GM23248 (cell line): ENCODE results near the gene ANKS1B. TPM values are rescaled to one million over a fixed set of nuclear protein-coding genes. Genes with fewer than 3 reads are reported as not detected.

Source experiments
- DNase-seq: peaks from one replicate; pipeline ENCODE4 v3.0.0-alpha.2; 2015
- H2AFZ ChIP-seq: fragments of 200-600 bp; sonication (generic); 2 replicates; pipeline ENCODE4 v1.6.1; 2016; ENCODE audit warnings: antibody characterized with exemption
- H3F3A ChIP-seq: fragments of 200-600 bp; sonication (generic); 2 replicates; pipeline ENCODE4 v1.6.1; 2016; ENCODE audit warnings: mild to moderate bottlenecking, antibody characterized with exemption, mixed run types; ENCODE audit not compliant: insufficient read depth
- H3K27ac ChIP-seq: fragments of 200-600 bp; sonication (generic); 2 replicates; pipeline ENCODE4 v1.5.1; 2016; ENCODE audit warnings: mild to moderate bottlenecking
- H3K27me3 ChIP-seq: fragments of 200-600 bp; sonication (generic); replicated peaks from 2 replicates; pipeline ENCODE4 v1.6.1; 2016; ENCODE audit warnings: mild to moderate bottlenecking; ENCODE audit not compliant: insufficient read depth
- H3K36me3 ChIP-seq: fragments of 200-600 bp; sonication (generic); 2 replicates; pipeline ENCODE4 v1.6.1; 2016; ENCODE audit warnings: low read depth, mild to moderate bottlenecking
- H3K4me1 ChIP-seq: fragments of 200-600 bp; sonication (generic); 2 replicates; pipeline ENCODE4 v1.6.1; 2016; ENCODE audit warnings: mild to moderate bottlenecking; ENCODE audit not compliant: insufficient read depth
- H3K4me2 ChIP-seq: fragments of 200-600 bp; sonication (generic); one replicate; pipeline ENCODE4 v1.6.1; 2016; ENCODE audit warnings: mild to moderate bottlenecking; ENCODE audit not compliant: unreplicated experiment
- H3K4me3 ChIP-seq: fragments of 200-600 bp; sonication (generic); 2 replicates; pipeline ENCODE4 v1.5.1; 2016; ENCODE audit warnings: mild to moderate bottlenecking
- H3K79me2 ChIP-seq: fragments of 200-600 bp; sonication (generic); 2 replicates; pipeline ENCODE4 v1.6.1; 2016; ENCODE audit warnings: mild to moderate bottlenecking; ENCODE audit not compliant: insufficient read depth
- H3K9ac ChIP-seq: fragments of 200-600 bp; sonication (generic); 2 replicates; pipeline ENCODE4 v1.6.1; 2016; ENCODE audit warnings: mild to moderate bottlenecking
- H3K9me2 ChIP-seq: fragments of 200-600 bp; sonication (generic); 2 replicates; pipeline ENCODE4 v1.6.1; 2016; ENCODE audit warnings: mixed run types, mild to moderate bottlenecking, moderate library complexity; ENCODE audit not compliant: insufficient read depth
- H3K9me3 ChIP-seq: fragments of 200-600 bp; sonication (generic); one replicate; pipeline ENCODE4 v1.6.1; 2017; ENCODE audit warnings: low read depth
- H4K20me1 ChIP-seq: fragments of 200-600 bp; sonication (generic); 2 replicates; pipeline ENCODE4 v1.6.0; 2016; ENCODE audit not compliant: insufficient read depth
- EZH2 ChIP-seq: fragments of 200-600 bp; sonication (generic); IDR thresholded peaks from 2 replicates; pipeline ENCODE4 v1.6.1; 2018; ENCODE audit warnings: antibody characterized with exemption, mild to moderate bottlenecking; ENCODE audit not compliant: insufficient read depth, poor library complexity, severe bottlenecking
- EZH2phosphoT487 ChIP-seq: fragments of 200-600 bp; sonication (generic); IDR thresholded peaks from 2 replicates; pipeline ENCODE4 v1.6.1; 2018; ENCODE audit warnings: antibody characterized with exemption, moderate library complexity, mild to moderate bottlenecking, low read depth; ENCODE audit not compliant: insufficient read depth
- WGBS, 2 experiments: methylation state at CpG; one replicate each; pipeline ENCODE4 v1.1.6; 2015 to 2017; ENCODE audit warnings: low lambda C conversion rate in 2 of 2, low coverage in 1 of 2; ENCODE audit errors: missing lambda C conversion rate in 2 of 2; 5-methylcytosine and 5-hydroxymethylcytosine counted together
- in situ Hi-C: fragments of 300-500 bp; cut with MboI; formaldehyde crosslinking; loops from 2 replicates; pipeline ENCODE4 v1.15.0; 2020
- polyA plus RNA-seq: library from polyadenylated mRNA; unstranded; fragments of >200 nt; fragmentation: Nextera tagmentation; extraction: Ambion mirVana; gene quantifications from 2 replicates; pipeline ENCODE4 v1.2.1, GENCODE V29; 2016
- total RNA-seq: library from RNA; depleted of rRNA; stranded (reverse); fragments of >200 nt; shearing (Covaris generic); gene quantifications from 2 replicates; pipeline ENCODE4 v1.2.3, GENCODE V29; 2014

ANKS1B gene
- total and polyA plus RNA-seq, 2 experiments from 2014 or later: not detected

GRCh38 chr12:99131751-99132199, 853.0 kb downstream of the ANKS1B start:
- Histone ChIP-seq H3K27me3 (no peaks in the 10 kb centered on the region), H3F3A (no peaks in the 10 kb centered on the region), H3K9ac (no peak overlapping the region), H3K9me2 (no peaks in the 10 kb centered on the region), H3K79me2 (no peaks in the 10 kb centered on the region), H3K4me3 (no peak overlapping the region), H3K27ac (no peak overlapping the region), H3K4me1 (no peaks in the 10 kb centered on the region), H2AFZ (no peak overlapping the region), H3K9me3 (no peaks in the 10 kb centered on the region), H4K20me1 (no peaks in the 10 kb centered on the region), H3K4me2 (no peak overlapping the region), H3K36me3 (no peaks in the 10 kb centered on the region)
- in situ Hi-C loops: no loop called here
- 0 to 3% methylated on average over 7 of the region's 7 CpGs for WGBS, 2 experiments
- peak; percentile 39 for DNase-seq
- TF ChIP-seq EZH2phosphoT487 (no peak), EZH2 (no peak)

DNA sequence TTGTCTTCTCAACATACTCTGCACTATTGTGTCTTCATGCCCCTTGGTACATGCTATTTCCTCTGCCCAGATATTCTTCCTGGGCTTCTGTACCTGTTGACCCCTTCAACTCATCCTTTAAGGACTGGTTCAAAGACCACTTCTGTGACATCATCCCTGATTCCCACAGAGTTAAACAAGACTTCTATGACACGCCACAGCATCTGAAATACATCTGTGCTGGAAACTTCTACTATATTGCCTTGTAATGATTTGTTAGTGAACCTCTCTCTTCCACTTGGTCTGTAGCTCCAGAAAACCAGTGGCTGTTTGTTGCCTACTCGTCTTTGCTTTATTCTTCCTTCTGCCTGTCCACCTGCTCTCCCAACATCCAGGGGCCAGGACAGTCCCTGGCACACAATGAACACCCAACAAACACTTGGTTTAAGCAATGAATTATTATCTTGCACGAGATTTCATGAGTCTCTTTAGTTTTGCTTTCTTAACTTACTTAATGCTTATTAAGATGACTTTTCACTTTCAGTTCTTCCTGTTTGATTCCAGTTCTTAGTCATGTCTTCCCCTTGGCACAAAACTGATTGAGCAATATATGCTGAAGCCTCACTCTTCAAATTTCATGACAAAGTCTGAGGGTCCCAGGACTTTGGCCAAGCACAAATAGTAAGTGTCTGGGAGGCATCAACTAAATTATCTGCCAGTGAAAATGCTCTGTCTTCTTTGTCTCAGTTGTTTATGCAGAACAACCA, 853.8 kb downstream of the ANKS1B start:
- Histone ChIP-seq H3K27ac (no peak overlapping the region), H3F3A (no peaks in the 10 kb centered on the region)

GRCh38 chr12:99128246-99128802, 856.4 kb downstream of the ANKS1B start:
- Histone ChIP-seq H3K4me3 (no peak overlapping the region), H3K9me2 (no peaks in the 10 kb centered on the region), H3F3A (no peaks in the 10 kb centered on the region), H3K79me2 (no peaks in the 10 kb centered on the region), H3K36me3 (no peaks in the 10 kb centered on the region), H3K4me2 (no peak overlapping the region), H3K27ac (no peak overlapping the region), H4K20me1 (no peaks in the 10 kb centered on the region), H3K27me3 (no peaks in the 10 kb centered on the region), H3K9me3 (no peaks in the 10 kb centered on the region), H3K9ac (no peak overlapping the region), H2AFZ (no peak overlapping the region), H3K4me1 (no peaks in the 10 kb centered on the region)
- TF ChIP-seq EZH2 (no peak), EZH2phosphoT487 (no peak)
- WGBS, 2 experiments: 12 to 20% methylated on average over 1 of the region's 1 CpG
- DNase-seq: no peak
- in situ Hi-C loops: no loop called here

More for the DNA sequence above, 853.8 kb downstream of the ANKS1B start:
- Histone ChIP-seq H3K79me2 (no peaks in the 10 kb centered on the region), H3K9me2 (no peaks in the 10 kb centered on the region), H3K36me3 (no peaks in the 10 kb centered on the region), H4K20me1 (no peaks in the 10 kb centered on the region), H3K4me3 (peak overlapping the region; percentile 34; the same call in 1 of the 2 replicates), H3K9me3 (no peaks in the 10 kb centered on the region), H3K27me3 (no peaks in the 10 kb centered on the region), H3K9ac (no peak overlapping the region), H3K4me2 (peak overlapping the region; percentile 57), H3K4me1 (no peaks in the 10 kb centered on the region), H2AFZ (peak overlapping the region; percentile 48)
- no peak for TF ChIP-seq EZH2phosphoT487
- TF ChIP-seq EZH2: no peak
- WGBS, 2 experiments: 0% methylated on average over 3 of the region's 3 CpGs
- in situ Hi-C loops: no loop called here
- peak; percentile 42 for DNase-seq

DNA sequence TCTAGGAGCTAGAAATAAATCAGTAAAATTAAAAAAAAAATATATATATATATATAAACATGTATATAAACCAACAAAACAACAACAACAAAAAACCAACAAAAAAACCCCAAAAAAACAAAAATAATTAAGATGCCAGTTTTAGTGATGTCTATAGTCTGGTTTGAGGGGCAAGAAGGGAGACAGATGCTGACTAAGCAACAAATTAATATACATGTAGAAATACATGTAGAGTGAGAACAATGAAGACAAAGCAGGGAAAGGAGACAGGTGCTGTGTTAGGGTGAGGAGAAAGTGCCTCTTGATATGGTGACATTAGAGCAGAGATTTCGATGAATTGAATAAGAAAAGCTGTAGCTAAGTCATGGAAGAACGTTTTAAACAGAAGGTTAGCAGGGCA, 861.8 kb downstream of the ANKS1B start:
- Histone ChIP-seq H3K9ac (no peak overlapping the region), H3K9me3 (no peaks in the 10 kb centered on the region), H3K4me2 (no peak overlapping the region), H3K9me2 (no peaks in the 10 kb centered on the region), H3F3A (no peaks in the 10 kb centered on the region), H3K27ac (no peak overlapping the region), H4K20me1 (no peaks in the 10 kb centered on the region), H3K79me2 (no peaks in the 10 kb centered on the region), H3K36me3 (no peaks in the 10 kb centered on the region), H3K27me3 (no peaks in the 10 kb centered on the region), H3K4me3 (no peak overlapping the region), H3K4me1 (no peaks in the 10 kb centered on the region), H2AFZ (no peak overlapping the region)
- TF ChIP-seq EZH2 (no peak), EZH2phosphoT487 (no peak)
- in situ Hi-C loops: no loop called here
- WGBS, 2 experiments: 3 to 9% methylated on average over 2 of the region's 2 CpGs
- no peak for DNase-seq
